NT2/D1 (cell line): ENCODE measurements around the gene PLEKHG5.
"Not testable (repeated sequence)": the region's sequence is repeated elsewhere in the genome, so short reads cannot be mapped to it uniquely, and the experiment has no call there.

Experiments
- YY1 ChIP-seq: IDR thresholded peaks from 2 replicates; pipeline ENCODE4 v1.6.1; 2011; ENCODE audit not compliant: insufficient read length, insufficient read depth
- ZNF274 ChIP-seq: IDR thresholded peaks from 2 replicates; pipeline ENCODE4 v1.6.1; 2011; ENCODE audit warnings: mild to moderate bottlenecking, low read depth, low read length

GRCh38 chr1:6429660-6430411, 61.6 kb downstream of the PLEKHG5 start:
- not testable (repeated sequence) for TF ChIP-seq ZNF274, YY1
